Endothelial cell of umbilical vein (primary cell): ENCODE measurements around the gene IDI1. TPM values are rescaled to one million over a fixed set of nuclear protein-coding genes. Genes with fewer than 3 reads are reported as not detected.

Experiments used
- BruUV-seq: library from RNA; stranded (reverse); fragments of 400-500 nt; replicated peaks from 2 replicates; lab custom pipeline; 2021; lab: Mats Ljungman, UMichigan
- CTCF ChIA-PET: fragments of 300-600, 350-600 bp; sonication (Branson Sonifier 250); formaldehyde crosslinking; loops from one replicate; lab custom pipeline; 2021; ENCODE audit warnings: antibody characterized with exemption, inconsistent platforms; lab: Charles Lee
- POLR2A ChIA-PET: fragments of 300-600, 350-600 bp; sonication (Branson Sonifier 250); formaldehyde crosslinking; loops from one replicate; lab custom pipeline; 2021; ENCODE audit warnings: antibody characterized with exemption, inconsistent platforms; lab: Charles Lee
- DNase-seq: peaks from one replicate; pipeline ENCODE4 v3.0.0-alpha.2; 2011; ENCODE audit warnings: low read depth, low spot score
- FAIRE-seq: peaks from 2 replicates; lab custom pipeline; 2011; peaks lifted over from hg19 to GRCh38; lab: Jason Lieb, UNC
- H2AFZ ChIP-seq: 2 replicates; pipeline ENCODE4 v1.6.0; 2012; ENCODE audit warnings: low read depth, low read length, control low read depth, inconsistent platforms
- H3K27ac ChIP-seq: 2 replicates; pipeline ENCODE4 v1.5.1; 2011; ENCODE audit warnings: low read depth, mild to moderate bottlenecking, control low read depth, low read length, moderate library complexity; ENCODE audit not compliant: insufficient read depth
- H3K27me3 ChIP-seq, 2 experiments: 2 replicates each; pipeline versions ENCODE4 v1.6.0 to v1.6.1; 2011; ENCODE audit warnings: low read length in 2 of 2, mixed read lengths in 1 of 2; ENCODE audit not compliant: control insufficient read depth in 2 of 2, insufficient read depth in 2 of 2
- H3K36me3 ChIP-seq, 2 experiments: 2 replicates in 1 of 2; 3 replicates in 1 of 2; pipeline ENCODE4 v1.5.1; 2011; ENCODE audit warnings: low read length in 2 of 2, mild to moderate bottlenecking in 1 of 2, moderate library complexity in 1 of 2; ENCODE audit not compliant: control insufficient read depth in 2 of 2, insufficient read depth in 2 of 2; ENCODE audit errors: extremely low read depth in 1 of 2
- H3K4me1 ChIP-seq: 3 replicates; pipeline ENCODE4 v1.5.1; 2011; ENCODE audit warnings: mild to moderate bottlenecking, low read length; ENCODE audit not compliant: control insufficient read depth, insufficient read depth; ENCODE audit errors: extremely low read depth
- H3K4me2 ChIP-seq: 2 replicates; pipeline ENCODE4 v1.6.1; 2011; ENCODE audit warnings: low read length, control low read depth, mixed read lengths; ENCODE audit not compliant: insufficient read depth
- H3K4me3 ChIP-seq, 3 experiments: fragments of 200-600 bp in 1 of 3; sonication (generic), shearing (Covaris generic) in 1 of 3; replicated peaks in 1 of 3; 2 replicates each; pipeline ENCODE4 v1.5.1; 2011 to 2016; ENCODE audit warnings: control low read depth in 3 of 3, low read length in 3 of 3, mild to moderate bottlenecking in 2 of 3, inconsistent platforms in 1 of 3, low read depth in 1 of 3, moderate library complexity in 1 of 3; ENCODE audit not compliant: insufficient read depth in 1 of 3
- H3K79me2 ChIP-seq: 2 replicates; pipeline ENCODE4 v1.6.0; 2012; ENCODE audit warnings: low read length, inconsistent platforms; ENCODE audit not compliant: control insufficient read depth, insufficient read depth
- H3K9ac ChIP-seq: replicated peaks from 2 replicates; pipeline ENCODE3; 2011; ENCODE audit warnings: low read length, control low read depth; ENCODE audit not compliant: insufficient read depth; ENCODE audit errors: extremely low read depth
- H3K9me1 ChIP-seq: replicated peaks from 3 replicates; pipeline ENCODE4 v1.6.0; 2011; ENCODE audit warnings: mild to moderate bottlenecking, low read length; ENCODE audit not compliant: control insufficient read depth, insufficient read depth; ENCODE audit errors: extremely low read depth
- H3K9me3 ChIP-seq: replicated peaks from 2 replicates; pipeline ENCODE4 v1.5.1; 2012; ENCODE audit warnings: low read length, inconsistent platforms; ENCODE audit not compliant: control insufficient read depth, insufficient read depth
- H4K20me1 ChIP-seq: replicated peaks from 2 replicates; pipeline ENCODE3; 2011; ENCODE audit warnings: mild to moderate bottlenecking, low read length; ENCODE audit not compliant: control insufficient read depth, insufficient read depth; ENCODE audit errors: extremely low read depth
- EZH2 ChIP-seq: IDR thresholded peaks from 2 replicates; pipeline ENCODE4 v1.6.1; 2012; ENCODE audit warnings: borderline replicate concordance, low read depth, mild to moderate bottlenecking, moderate library complexity, low read length, inconsistent platforms; ENCODE audit not compliant: severe bottlenecking
- FOS ChIP-seq: IDR thresholded peaks from 2 replicates; pipeline ENCODE4 v1.6.1; 2011; ENCODE audit warnings: mild to moderate bottlenecking, low read length, moderate library complexity, borderline replicate concordance; ENCODE audit not compliant: insufficient read depth
- GATA2 ChIP-seq: IDR thresholded peaks from 2 replicates; pipeline ENCODE4 v1.7.0; 2011; ENCODE audit warnings: low read depth, mild to moderate bottlenecking, moderate library complexity, mixed read lengths, low read length; ENCODE audit not compliant: insufficient read length, insufficient read depth
- JUN ChIP-seq: IDR thresholded peaks from 2 replicates; pipeline ENCODE4 v1.6.1; 2011; ENCODE audit warnings: borderline replicate concordance, low read depth; ENCODE audit not compliant: insufficient read length, insufficient read depth
- MAX ChIP-seq: IDR thresholded peaks from 2 replicates; pipeline ENCODE4 v1.6.1; 2011; ENCODE audit not compliant: insufficient read depth, insufficient read length
- MYC ChIP-seq: IDR thresholded peaks from one replicate; pipeline ENCODE4 v1.6.1; 2011; ENCODE audit warnings: mild to moderate bottlenecking, low read depth, low read length
- POLR2A ChIP-seq: IDR thresholded peaks from 2 replicates; pipeline ENCODE4 v1.6.1; 2012; ENCODE audit warnings: low read depth, mild to moderate bottlenecking, control low read depth, low read length
- POLR2AphosphoS5 ChIP-seq: IDR thresholded peaks from 2 replicates; pipeline ENCODE4 v1.6.1; 2012; ENCODE audit warnings: low read depth, mild to moderate bottlenecking, control low read depth, low read length, moderate library complexity; ENCODE audit not compliant: insufficient read depth
- dilution Hi-C: fragments of 300-500 bp; cut with MboI; formaldehyde crosslinking; loops from one replicate; pipeline ENCODE4 v1.15.0; 2019; ENCODE audit warnings: low sequenced_read_pairs; ENCODE audit not compliant: extremely low pct_ligation_motif_present
- intact Hi-C: fragments of 100-400 bp; cut with micrococcal nuclease; formaldehyde crosslinking; loops from one replicate; pipeline ENCODE4 v1.10.0; 2022
- polyA plus RNA-seq, 4 experiments: library from polyadenylated mRNA; depleted of rRNA in 3 of 4; stranded (reverse) in 3 of 4; unstranded in 1 of 4; fragments of >200 nt; gene quantifications; 2 replicates each; pipeline versions ENCODE4 v1.2.1 to v1.2.3, GENCODE V29; 2011 to 2012; ENCODE audit warnings: missing spikeins in 1 of 4
- total RNA-seq: library from RNA; stranded (reverse); gene quantifications from 2 replicates; pipeline ENCODE4 v1.2.3, GENCODE V29; 2021
- TF ChIP-seq, protein P1 (sequence below), 2 donors: IDR thresholded peaks; 1 replicate in 1 of 2; 2 replicates in 1 of 2; pipeline ENCODE4 v1.5.1; 2011; ENCODE audit warnings: low read length in 2 of 2, mild to moderate bottlenecking in 2 of 2, moderate library complexity in 2 of 2, control low read depth in 1 of 2, inconsistent platforms in 1 of 2, low read depth in 1 of 2; ENCODE audit not compliant: insufficient read depth in 1 of 2; ENCODE audit errors: extremely low read depth in 1 of 2

The IDI1 gene
- total and polyA plus RNA-seq, 2 donors (not counting 3 experiments of a cell fraction or from before 2014, with no cell fraction given) = 42.2 to 63.0 TPM

GRCh38 chr10:1094112-1095057, 45.5 kb upstream of the IDI1 start:
- Histone ChIP-seq H4K20me1 (no peaks in the 10 kb centered on the region), H3K4me1 (no peaks in the 10 kb centered on the region), H3K4me2 (no peak overlapping the region), H3K79me2 (no peaks in the 10 kb centered on the region), H2AFZ (no peak overlapping the region), H3K27me3 (no peaks in the 10 kb centered on the region), H3K4me3 (no peak overlapping the region), H3K27ac (no peak overlapping the region), H3K9me3 (no peaks in the 10 kb centered on the region), H3K9me1 (no peaks in the 10 kb centered on the region), H3K36me3 (peaks cover 4 to 38% of the 10 kb centered on the region in 2 experiments), H3K9ac (no peak overlapping the region)
- ChIA-PET CTCF (no interaction called here), POLR2A (no interaction called here)
- no TSS peak for BruUV-seq
- no peak for DNase-seq
- intact Hi-C loops (no loop called here), dilution Hi-C loops (no loop called here)
- TF ChIP-seq, protein P1, sequence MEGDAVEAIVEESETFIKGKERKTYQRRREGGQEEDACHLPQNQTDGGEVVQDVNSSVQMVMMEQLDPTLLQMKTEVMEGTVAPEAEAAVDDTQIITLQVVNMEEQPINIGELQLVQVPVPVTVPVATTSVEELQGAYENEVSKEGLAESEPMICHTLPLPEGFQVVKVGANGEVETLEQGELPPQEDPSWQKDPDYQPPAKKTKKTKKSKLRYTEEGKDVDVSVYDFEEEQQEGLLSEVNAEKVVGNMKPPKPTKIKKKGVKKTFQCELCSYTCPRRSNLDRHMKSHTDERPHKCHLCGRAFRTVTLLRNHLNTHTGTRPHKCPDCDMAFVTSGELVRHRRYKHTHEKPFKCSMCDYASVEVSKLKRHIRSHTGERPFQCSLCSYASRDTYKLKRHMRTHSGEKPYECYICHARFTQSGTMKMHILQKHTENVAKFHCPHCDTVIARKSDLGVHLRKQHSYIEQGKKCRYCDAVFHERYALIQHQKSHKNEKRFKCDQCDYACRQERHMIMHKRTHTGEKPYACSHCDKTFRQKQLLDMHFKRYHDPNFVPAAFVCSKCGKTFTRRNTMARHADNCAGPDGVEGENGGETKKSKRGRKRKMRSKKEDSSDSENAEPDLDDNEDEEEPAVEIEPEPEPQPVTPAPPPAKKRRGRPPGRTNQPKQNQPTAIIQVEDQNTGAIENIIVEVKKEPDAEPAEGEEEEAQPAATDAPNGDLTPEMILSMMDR (IDR thresholded peaks at IDR 0.05; ENCODE audit: extremely low read depth in 1 of 2, insufficient read depth in 1 of 2, low read depth in 1 of 2, low read length in 2 of 2) = no peak
- TF ChIP-seq EZH2 (no peak), POLR2AphosphoS5 (no peak)
- FAIRE-seq = no peak

- H4K20me1 ChIP-seq = no peaks in the 10 kb centered on the region
- TF ChIP-seq EZH2 = no peak
- no peak for TF ChIP-seq MAX
- no peak for TF ChIP-seq FOS
- no peak for TF ChIP-seq MYC
- TF ChIP-seq, protein P1 (IDR thresholded peaks at IDR 0.05; ENCODE audit: extremely low read depth in 1 of 2, insufficient read depth in 1 of 2, low read depth in 1 of 2, low read length in 2 of 2) = no peak
- TF ChIP-seq POLR2AphosphoS5 = no peak
- no peak for TF ChIP-seq JUN
- no peak for TF ChIP-seq GATA2
- TF ChIP-seq POLR2A = no peak
- no peak overlapping the region for H3K27ac ChIP-seq
- BruUV-seq = no TSS peak
- intact Hi-C loops (no loop called here), dilution Hi-C loops (no loop called here)
- FAIRE-seq (peak; percentile 28), DNase-seq (no peak)
- no peaks in the 10 kb centered on the region for H3K9me3 ChIP-seq
- H3K4me1 ChIP-seq = no peaks in the 10 kb centered on the region
- H3K79me2 ChIP-seq = no peaks in the 10 kb centered on the region
- no peak overlapping the region for H2AFZ ChIP-seq
- ChIA-PET CTCF (no interaction called here), POLR2A (no interaction called here)
- H3K9ac ChIP-seq = no peak overlapping the region
- no peak overlapping the region for H3K4me3 ChIP-seq
- no peak overlapping the region for H3K4me2 ChIP-seq
- no peaks in the 10 kb centered on the region for H3K27me3 ChIP-seq
- H3K9me1 ChIP-seq = no peaks in the 10 kb centered on the region
- H3K36me3 ChIP-seq = peaks cover 4 to 43% of the 10 kb centered on the region in 2 experiments
Observed at GRCh38 chr10:1093696-1094095, 44.8 kb upstream of the IDI1 start.
